A673 (cell line): ENCODE results near the gene COL5A1. TPM values are rescaled to one million over a fixed set of nuclear protein-coding genes. Genes with fewer than 3 reads are reported as not detected.

ENCODE experiments used
- BruUV-seq: library from RNA; stranded (reverse); fragments of 400-500 nt; replicated peaks from 2 replicates; lab custom pipeline; 2021; lab: Mats Ljungman, UMichigan
- CTCF ChIA-PET: fragments of 300-600 bp; sonication (Branson Sonifier 250); formaldehyde crosslinking; loops from one replicate; lab custom pipeline; 2022; ENCODE audit warnings: antibody characterized with exemption; lab: Charles Lee
- POLR2A ChIA-PET: fragments of 300-600 bp; sonication (Branson Sonifier 250); formaldehyde crosslinking; loops from one replicate; lab custom pipeline; 2022; ENCODE audit warnings: antibody characterized with exemption; ENCODE audit not compliant: low non-redundant PET; lab: Charles Lee
- DNase-seq: peaks from one replicate; pipeline ENCODE4 v3.0.0-alpha.2; 2015; ENCODE audit warnings: low spot score
- H3K27ac ChIP-seq: fragments of 200-600 bp; sonication (generic); 2 replicates; pipeline ENCODE4 v1.5.1; 2016; ENCODE audit warnings: mixed run types, low read depth, mild to moderate bottlenecking, mixed read lengths, antibody characterized with exemption, low read length; ENCODE audit not compliant: poor library complexity, severe bottlenecking
- H3K27me3 ChIP-seq: fragments of 200-600 bp; sonication (generic); replicated peaks from 2 replicates; pipeline ENCODE4 v1.6.1; 2017; ENCODE audit warnings: mixed run types, low read depth, mild to moderate bottlenecking, mixed read lengths, antibody characterized with exemption, low read length; ENCODE audit not compliant: insufficient read depth, poor library complexity
- H3K36me3 ChIP-seq: fragments of 200-600 bp; sonication (generic); 2 replicates; pipeline ENCODE4 v1.6.1; 2016; ENCODE audit warnings: mixed run types, mild to moderate bottlenecking, mixed read lengths, antibody characterized with exemption, low read length; ENCODE audit not compliant: insufficient read depth, poor library complexity, severe bottlenecking
- H3K4me1 ChIP-seq: fragments of 200-600 bp; sonication (generic); 2 replicates; pipeline ENCODE4 v1.6.1; 2017; ENCODE audit warnings: mixed run types, mild to moderate bottlenecking, mixed read lengths, antibody characterized with exemption, low read length; ENCODE audit not compliant: insufficient read depth, poor library complexity, severe bottlenecking
- H3K4me3 ChIP-seq: fragments of 200-600 bp; sonication (generic); 2 replicates; pipeline ENCODE4 v1.5.1; 2016; ENCODE audit warnings: low read depth, mixed run types, mild to moderate bottlenecking, mixed read lengths, low read length; ENCODE audit not compliant: poor library complexity, severe bottlenecking
- H3K9me3 ChIP-seq: fragments of 200-600 bp; sonication (generic); 2 replicates; pipeline ENCODE4 v1.6.1; 2016; ENCODE audit warnings: mixed run types, low read depth, mild to moderate bottlenecking, mixed read lengths, antibody characterized with exemption, low read length; ENCODE audit not compliant: poor library complexity, severe bottlenecking
- CTCF ChIP-seq: fragments of 300-800, 200-600 bp; sonication (generic); conservative IDR thresholded peaks from 2 replicates; pipeline ENCODE4 v1.5.1; 2017; ENCODE audit warnings: low read depth, mild to moderate bottlenecking, antibody characterized with exemption, low read length, moderate library complexity, mixed read lengths
- EZH2 ChIP-seq: fragments of 200-600 bp; sonication (generic); IDR thresholded peaks from 2 replicates; pipeline ENCODE4 v1.6.1; 2017; ENCODE audit warnings: borderline replicate concordance, low read depth, mild to moderate bottlenecking, mixed read lengths, antibody characterized with exemption, low read length; ENCODE audit not compliant: poor library complexity, severe bottlenecking
- intact Hi-C: fragments of 100-400 bp; cut with micrococcal nuclease; formaldehyde crosslinking; loops from one replicate; pipeline ENCODE4 v1.10.0; 2022; ENCODE audit not compliant: unreplicated experiment
- total RNA-seq: library from RNA; stranded (reverse); gene quantifications from 2 replicates; pipeline ENCODE4 v1.2.3, GENCODE V29; 2021

Gene COL5A1
- total RNA-seq, 1 experiment from 2014 or later: 33.6 TPM

DNA sequence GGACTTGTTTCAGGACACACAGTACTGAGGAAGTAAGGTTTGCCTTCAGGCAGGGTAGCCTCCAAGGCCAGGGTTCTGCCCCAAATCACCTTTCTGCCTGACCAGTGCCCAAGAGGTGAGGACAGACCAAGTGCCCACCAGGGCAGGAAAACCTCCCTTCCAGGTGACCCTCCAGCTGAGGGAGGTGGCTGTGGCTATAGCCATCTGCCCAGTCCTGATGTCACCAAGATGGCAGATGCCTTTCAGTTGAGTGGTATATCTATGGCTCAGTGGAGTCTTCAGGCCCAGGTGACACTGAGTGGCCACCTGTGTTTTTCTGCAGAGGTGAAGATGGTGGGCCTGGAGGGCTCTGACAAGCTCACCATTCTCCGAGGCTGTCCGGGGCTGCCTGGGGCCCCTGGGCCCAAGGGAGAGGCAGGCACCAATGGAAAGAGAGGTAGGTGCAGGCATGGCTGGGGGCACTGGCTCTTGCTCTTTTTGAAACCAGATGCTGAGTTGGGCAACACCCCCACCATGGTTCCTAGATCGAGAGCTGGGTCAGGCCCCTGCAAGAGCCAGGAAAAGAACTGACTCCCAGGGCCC lies 240.7 kb downstream of the COL5A1 start:
- CTCF ChIA-PET: no interaction called here
- Histone ChIP-seq H3K4me1 (no peaks in the 10 kb centered on the region), H3K27me3 (no peaks in the 10 kb centered on the region), H3K36me3 (no peaks in the 10 kb centered on the region), H3K4me3 (no peak overlapping the region), H3K27ac (no peak overlapping the region), H3K9me3 (no peaks in the 10 kb centered on the region)
- TF ChIP-seq CTCF: no peak
- TF ChIP-seq EZH2: no peak
- BruUV-seq: no TSS peak
- intact Hi-C loops: no loop called here
- no peak for DNase-seq
- POLR2A ChIA-PET: no interaction called here

DNA sequence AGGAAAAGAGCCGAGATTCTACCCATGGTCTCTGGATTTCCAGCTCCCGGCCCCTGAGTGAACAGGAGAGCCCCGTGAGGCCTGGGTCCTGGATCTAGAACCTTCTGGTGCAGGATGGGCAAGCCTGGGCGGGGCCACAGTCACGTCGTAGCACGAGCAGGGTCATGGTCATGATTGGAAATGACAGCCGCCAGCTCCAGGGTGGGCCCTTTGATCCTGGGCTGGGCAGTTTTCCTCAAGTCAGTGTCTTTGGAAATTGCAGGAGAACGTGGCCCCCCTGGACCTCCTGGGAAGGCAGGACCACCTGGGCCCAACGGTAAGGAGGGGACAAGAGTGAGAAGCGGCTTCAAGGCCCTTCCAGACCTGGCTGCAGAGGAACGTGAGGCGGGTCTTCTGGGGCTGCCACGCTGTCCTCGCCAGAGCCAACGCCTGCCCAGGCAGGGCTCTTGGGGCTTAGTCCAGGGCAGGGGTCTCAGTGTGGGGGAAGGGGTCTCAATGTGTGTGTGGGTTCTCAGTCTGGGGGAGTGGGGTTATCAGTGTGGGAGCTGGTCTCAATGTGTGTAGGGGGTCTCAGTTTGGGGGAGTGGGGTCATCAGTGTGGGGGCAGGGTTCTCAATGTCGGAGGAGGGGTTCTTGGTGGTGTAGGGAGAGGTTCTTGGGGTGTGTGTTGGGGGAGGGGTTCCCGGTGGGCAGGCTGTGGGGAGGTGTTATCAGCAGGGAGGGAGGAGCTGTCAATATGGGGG lies 241.6 kb downstream of the COL5A1 start:
- H3K4me3 ChIP-seq: no peak overlapping the region
- intact Hi-C loops: no loop called here
- TF ChIP-seq EZH2 (no peak), CTCF (no peak)
- POLR2A ChIA-PET: no interaction called here
- no peaks in the 10 kb centered on the region for H3K27me3 ChIP-seq
- H3K27ac ChIP-seq: no peak overlapping the region
- no peak for DNase-seq
- no peaks in the 10 kb centered on the region for H3K9me3 ChIP-seq
- no peaks in the 10 kb centered on the region for H3K36me3 ChIP-seq
- no TSS peak for BruUV-seq
- CTCF ChIA-PET: no interaction called here
- H3K4me1 ChIP-seq: no peaks in the 10 kb centered on the region

- Histone ChIP-seq H3K36me3 (no peaks in the 10 kb centered on the region), H3K4me1 (no peaks in the 10 kb centered on the region), H3K9me3 (no peaks in the 10 kb centered on the region), H3K27me3 (no peaks in the 10 kb centered on the region), H3K4me3 (no peak overlapping the region), H3K27ac (no peak overlapping the region)
- BruUV-seq: no TSS peak
- CTCF ChIA-PET: no interaction called here
- POLR2A ChIA-PET: no interaction called here
- intact Hi-C loops: no loop called here
- DNase-seq: no peak
- TF ChIP-seq CTCF (no peak), EZH2 (no peak)
Observed at GRCh38 chr9:134884492-134884891, 242.9 kb downstream of the COL5A1 start.
